WERI-Rb-1 (cell line): ENCODE results near the gene ELOVL6.

ENCODE experiments used
- DNase-seq: peaks from one replicate; pipeline ENCODE4 v3.0.0-alpha.2; 2020
- H3K27ac ChIP-seq: fragments of 250-450 bp; sonication (Bioruptor Pico); 2 replicates; pipeline ENCODE4 v1.5.1; 2020; ENCODE audit warnings: mild to moderate bottlenecking, moderate library complexity
- H3K27me3 ChIP-seq: fragments of 250-450 bp; sonication (Bioruptor Pico); 2 replicates; pipeline ENCODE4 v1.5.1; 2021; ENCODE audit warnings: mild to moderate bottlenecking, low read depth, moderate library complexity; ENCODE audit not compliant: insufficient read depth, severe bottlenecking
- H3K36me3 ChIP-seq: fragments of 250-450 bp; sonication (Bioruptor Pico); 2 replicates; pipeline ENCODE4 v1.5.1; 2020; ENCODE audit warnings: mild to moderate bottlenecking, moderate library complexity
- H3K4me3 ChIP-seq: 2 replicates; pipeline ENCODE4 v1.5.1; 2011; ENCODE audit warnings: low read depth, mild to moderate bottlenecking, control low read depth, low read length
- H3K9me3 ChIP-seq: fragments of 250-450 bp; sonication (Bioruptor Pico); 2 replicates; pipeline ENCODE4 v1.5.1; 2021; ENCODE audit warnings: mild to moderate bottlenecking, moderate library complexity; ENCODE audit not compliant: severe bottlenecking
- CTCF ChIP-seq: IDR thresholded peaks from 2 replicates; pipeline ENCODE4 v1.5.1; 2011; ENCODE audit warnings: low read depth, mild to moderate bottlenecking, control low read depth, inconsistent platforms, low read length

Gene ELOVL6

GRCh38 chr4:110025056-110025455, 173.4 kb downstream of the ELOVL6 start:
- no peak for TF ChIP-seq CTCF
- no peak for DNase-seq
- H3K27me3 ChIP-seq, result no peaks in the 10 kb centered on the region
- no peak overlapping the region for H3K27ac ChIP-seq
- no peaks in the 10 kb centered on the region for H3K36me3 ChIP-seq
- H3K4me3 ChIP-seq, result no peak overlapping the region
- no peaks in the 10 kb centered on the region for H3K9me3 ChIP-seq

GRCh38 chr4:110022457-110022856, 176.0 kb downstream of the ELOVL6 start:
- Histone ChIP-seq H3K27me3 (no peaks in the 10 kb centered on the region), H3K27ac (no peak overlapping the region), H3K4me3 (no peak overlapping the region), H3K36me3 (no peaks in the 10 kb centered on the region), H3K9me3 (no peaks in the 10 kb centered on the region)
- no peak for TF ChIP-seq CTCF
- DNase-seq, result no peak

DNA sequence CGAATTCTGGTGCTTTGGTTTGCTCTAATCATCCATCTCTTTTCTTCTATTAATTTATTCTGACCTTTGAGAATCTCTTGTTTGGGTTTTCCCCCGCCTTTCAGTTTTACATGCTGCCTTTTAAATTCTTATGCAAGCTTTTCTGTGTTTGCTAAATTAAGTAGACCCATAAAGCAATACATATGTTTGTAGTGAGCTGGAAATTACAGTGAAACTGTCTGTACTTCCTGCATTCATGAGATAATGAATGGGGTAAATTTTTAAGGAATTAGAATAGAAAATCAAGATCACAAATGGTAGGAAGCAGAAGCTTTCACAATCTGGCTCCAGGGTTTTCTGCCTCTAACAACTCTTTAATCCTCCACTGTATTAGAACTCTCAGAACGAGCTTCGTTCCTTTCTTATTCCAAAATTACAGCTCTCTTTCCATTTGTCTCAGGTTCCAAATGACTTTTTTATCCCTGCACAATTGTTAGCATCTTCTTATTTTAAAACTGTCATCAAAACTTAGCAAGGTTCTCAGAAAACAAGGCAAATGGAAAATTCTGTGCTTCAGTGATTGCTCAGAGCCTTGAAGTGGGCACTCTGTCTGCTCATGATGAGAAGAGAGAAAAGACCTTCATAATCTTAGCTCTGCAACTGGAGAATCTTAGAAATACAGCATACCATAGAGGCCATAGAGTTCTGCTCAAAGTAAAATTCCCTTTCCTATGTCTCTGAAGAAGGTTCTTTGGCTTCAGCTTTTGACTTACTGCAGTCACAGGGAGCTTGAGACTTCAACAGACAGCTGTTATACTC, 177.6 kb downstream of the ELOVL6 start:
- Histone ChIP-seq H3K27ac (no peak overlapping the region), H3K4me3 (no peak overlapping the region), H3K27me3 (no peaks in the 10 kb centered on the region), H3K9me3 (no peaks in the 10 kb centered on the region), H3K36me3 (no peaks in the 10 kb centered on the region)
- no peak for TF ChIP-seq CTCF
- no peak for DNase-seq

DNA sequence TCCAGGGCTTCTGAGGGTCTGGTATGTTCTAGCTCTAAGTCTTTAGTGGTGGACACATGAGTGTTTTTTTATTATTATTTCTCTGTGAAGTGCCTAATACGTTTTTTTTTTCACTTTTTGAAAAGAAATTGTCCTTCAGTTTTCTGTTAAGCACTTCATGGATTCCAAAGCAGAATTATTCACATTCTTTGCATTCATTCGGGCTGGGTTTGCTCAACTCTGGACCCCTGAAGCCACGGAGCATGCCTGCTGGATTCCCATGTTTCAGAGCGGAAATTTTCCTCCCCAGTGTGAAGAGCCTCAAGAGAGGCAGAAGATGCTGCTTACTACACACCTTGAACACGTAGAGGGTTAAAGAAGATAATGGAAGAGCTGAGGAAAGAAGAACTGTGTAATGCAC, 178.3 kb downstream of the ELOVL6 start:
- H3K4me3 ChIP-seq, result no peak overlapping the region
- H3K27me3 ChIP-seq, result no peaks in the 10 kb centered on the region
- no peak overlapping the region for H3K27ac ChIP-seq
- no peaks in the 10 kb centered on the region for H3K9me3 ChIP-seq
- no peaks in the 10 kb centered on the region for H3K36me3 ChIP-seq
- TF ChIP-seq CTCF, result no peak
- no peak for DNase-seq

DNA sequence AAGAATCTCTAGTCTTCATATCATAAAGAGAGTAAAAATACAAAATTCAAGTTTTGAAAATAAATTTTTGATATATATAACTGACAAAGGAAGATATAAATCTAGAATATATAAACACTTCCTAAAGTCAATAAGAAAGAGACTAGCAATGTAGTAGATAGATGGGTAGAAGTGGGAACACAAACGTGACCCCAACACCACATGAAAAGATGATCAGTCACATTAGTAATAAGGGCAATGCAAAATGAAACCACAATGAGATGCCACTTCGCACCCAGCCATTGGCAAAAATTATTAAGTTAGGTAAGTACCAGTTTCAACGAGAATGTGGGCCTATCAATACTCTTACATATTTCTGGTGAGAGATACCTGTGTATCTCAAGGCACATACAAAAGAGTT, 179.3 kb downstream of the ELOVL6 start:
- H3K27me3 ChIP-seq, result no peaks in the 10 kb centered on the region
- H3K4me3 ChIP-seq, result no peak overlapping the region
- H3K36me3 ChIP-seq, result no peaks in the 10 kb centered on the region
- no peak overlapping the region for H3K27ac ChIP-seq
- no peak for DNase-seq
- H3K9me3 ChIP-seq, result no peaks in the 10 kb centered on the region
- no peak for TF ChIP-seq CTCF

- Histone ChIP-seq H3K27ac (no peak overlapping the region), H3K27me3 (no peaks in the 10 kb centered on the region), H3K9me3 (no peaks in the 10 kb centered on the region), H3K36me3 (no peaks in the 10 kb centered on the region), H3K4me3 (no peak overlapping the region)
- no peak for TF ChIP-seq CTCF
- DNase-seq, result no peak
These were observed 184.2 kb downstream of the ELOVL6 start for GRCh38 chr4:110014233-110014632.
